B cell (primary cell): ENCODE measurements around the gene SYT13. TPM values are rescaled to one million over a fixed set of nuclear protein-coding genes. Genes with fewer than 3 reads are reported as not detected.

Source experiments
- ATAC-seq: fragments of 200-7000 bp; cut with Tn5 transposase; one replicate; pipeline ENCODE4 v1.10.0; 2021; ENCODE audit warnings: low read depth, mild to moderate bottlenecking, moderate number of reproducible peaks, moderate library complexity
- CTCF ChIA-PET: fragments of 350-600 bp; sonication (Branson Sonifier 250); formaldehyde crosslinking; loops from one replicate; lab custom pipeline; 2021; ENCODE audit warnings: antibody characterized with exemption, inconsistent platforms; lab: Charles Lee
- POLR2A ChIA-PET: fragments of 350-600 bp; sonication (Branson Sonifier 250); formaldehyde crosslinking; loops from one replicate; lab custom pipeline; 2021; ENCODE audit warnings: antibody characterized with exemption; lab: Charles Lee
- DNase-seq: peaks from one replicate; pipeline ENCODE4 v3.0.0; 2013
- H2AFZ ChIP-seq: 2 replicates; pipeline ENCODE4 v1.6.1; 2012; ENCODE audit warnings: mild to moderate bottlenecking, low read depth, low read length; ENCODE audit not compliant: insufficient read depth, poor library complexity, severe bottlenecking
- H3K27ac ChIP-seq, 2 donors: 1 replicate in 1 of 2; 2 replicates in 1 of 2; pipeline ENCODE4 v1.5.1; 2012 to 2013; ENCODE audit warnings: low read length in 2 of 2, mild to moderate bottlenecking in 2 of 2, moderate library complexity in 1 of 2
- H3K27me3 ChIP-seq, 4 experiments: fragments of 200-600 bp in 1 of 4; sonication (generic) in 1 of 4; replicated peaks in 1 of 4; 1 replicate in 2 of 4; 2 replicates in 2 of 4; pipeline versions ENCODE4 v1.6.1 to v1.7.0; 2013 to 2016; ENCODE audit warnings: low read length in 3 of 4, mild to moderate bottlenecking in 2 of 4, mixed read lengths in 1 of 4, moderate library complexity in 1 of 4; ENCODE audit not compliant: insufficient read depth in 4 of 4, control insufficient read depth in 3 of 4; ENCODE audit errors: control extremely low read depth in 1 of 4
- H3K36me3 ChIP-seq, 2 experiments: replicated peaks in 1 of 2; 1 replicate in 1 of 2; 2 replicates in 1 of 2; pipeline versions ENCODE4 v1.6.1 to v1.7.1; 2013; ENCODE audit warnings: low read length in 1 of 2; ENCODE audit not compliant: insufficient read depth in 2 of 2, control insufficient read depth in 1 of 2; ENCODE audit errors: control extremely low read depth in 1 of 2, extremely low read depth in 1 of 2
- H3K4me1 ChIP-seq, 2 donors: fragments of 200-600 bp in 1 of 2; sonication (generic) in 1 of 2; 1 replicate in 1 of 2; 2 replicates in 1 of 2; pipeline versions ENCODE4 v1.5.1 to v1.6.1; 2013 to 2017; ENCODE audit warnings: low read length in 2 of 2; ENCODE audit not compliant: control insufficient read depth in 2 of 2, insufficient read depth in 2 of 2
- H3K4me2 ChIP-seq: replicated peaks from 2 replicates; pipeline ENCODE3; 2012; ENCODE audit warnings: mild to moderate bottlenecking, low read depth, low read length; ENCODE audit not compliant: poor library complexity, severe bottlenecking
- H3K4me3 ChIP-seq, 5 experiments: fragments of 200-600 bp in 1 of 5; sonication (generic) in 1 of 5; 1 replicate in 3 of 5; 2 replicates in 2 of 5; pipeline versions ENCODE4 v1.5.1 to v1.7.0; 2011 to 2016; ENCODE audit warnings: low read length in 4 of 5, mild to moderate bottlenecking in 4 of 5, low read depth in 2 of 5, control low read depth in 1 of 5, moderate library complexity in 1 of 5; ENCODE audit not compliant: insufficient read depth in 1 of 5; ENCODE audit errors: control extremely low read depth in 1 of 5, extremely low read depth in 1 of 5
- H3K79me2 ChIP-seq: fragments of 200-600 bp; sonication (generic); one replicate; pipeline ENCODE4 v1.6.0; 2016; ENCODE audit warnings: low read length; ENCODE audit not compliant: control insufficient read depth, insufficient read depth
- H3K9ac ChIP-seq: fragments of 200-600 bp; sonication (generic); 2 replicates; pipeline ENCODE4 v1.6.1; 2017; ENCODE audit warnings: mild to moderate bottlenecking, low read length, moderate library complexity
- H3K9me3 ChIP-seq, 3 donors: one replicate each; pipeline versions ENCODE4 v1.6.1 to v1.7.1; 2013; ENCODE audit warnings: low read length in 2 of 3; ENCODE audit not compliant: control insufficient read depth in 2 of 3, insufficient read depth in 1 of 3; ENCODE audit errors: control extremely low read depth in 1 of 3
- H4K20me1 ChIP-seq: 2 replicates; pipeline ENCODE4 v1.6.0; 2012; ENCODE audit warnings: mild to moderate bottlenecking, low read length; ENCODE audit not compliant: insufficient read depth, control insufficient read depth, poor library complexity, severe bottlenecking
- H3K27ac Mint-ChIP-seq: one replicate; pipeline ENCODE4 v1.8.0; 2021; ENCODE audit warnings: mixed read lengths
- H3K27me3 Mint-ChIP-seq: one replicate; pipeline ENCODE4 v1.8.0; 2021; ENCODE audit warnings: mixed read lengths
- H3K4me1 Mint-ChIP-seq: one replicate; pipeline ENCODE4 v1.8.0; 2021; ENCODE audit warnings: mixed read lengths
- H3K4me3 Mint-ChIP-seq: one replicate; pipeline ENCODE4 v1.8.0; 2021; ENCODE audit warnings: mixed read lengths
- H3K9me3 Mint-ChIP-seq: one replicate; pipeline ENCODE4 v1.8.0; 2022; ENCODE audit warnings: mixed read lengths; ENCODE audit not compliant: insufficient read depth
- EZH2 ChIP-seq: IDR thresholded peaks from 2 replicates; pipeline ENCODE4 v1.6.1; 2012; ENCODE audit warnings: borderline replicate concordance, low read depth, mild to moderate bottlenecking, moderate library complexity, low read length; ENCODE audit not compliant: insufficient read depth, poor library complexity, severe bottlenecking
- WGBS: methylation state at CpG from one replicate; pipeline ENCODE4 v1.1.5; 2013; ENCODE audit warnings: missing lambda C conversion rate; ENCODE audit not compliant: insufficient coverage; 5-methylcytosine and 5-hydroxymethylcytosine counted together
- intact Hi-C: fragments of 100-400 bp; cut with micrococcal nuclease; formaldehyde crosslinking; loops from one replicate; pipeline ENCODE4 v1.10.0; 2022
- polyA plus RNA-seq: library from polyadenylated mRNA; depleted of rRNA; stranded (reverse); fragments of >200 nt; gene quantifications from 2 replicates; pipeline ENCODE4 v1.2.3, GENCODE V29; 2012
- total RNA-seq, 2 donors: library from RNA; stranded (reverse); fragments of 120-200 nt in 1 of 2; gene quantifications; 1 replicate in 1 of 2; 2 replicates in 1 of 2; pipeline versions ENCODE4 v1.2.3 to v1.2.4, GENCODE V29; 2013 to 2022
- TF ChIP-seq, protein P1 (sequence below): fragments of 200-600 bp; IDR thresholded peaks from one replicate; pipeline ENCODE4 v1.8.0; 2022; ENCODE audit warnings: antibody characterized with exemption, mild to moderate bottlenecking

Gene SYT13
- total and polyA plus RNA-seq, 2 donors (not counting 1 experiment from before 2014, with no cell fraction given): not detected

DNA sequence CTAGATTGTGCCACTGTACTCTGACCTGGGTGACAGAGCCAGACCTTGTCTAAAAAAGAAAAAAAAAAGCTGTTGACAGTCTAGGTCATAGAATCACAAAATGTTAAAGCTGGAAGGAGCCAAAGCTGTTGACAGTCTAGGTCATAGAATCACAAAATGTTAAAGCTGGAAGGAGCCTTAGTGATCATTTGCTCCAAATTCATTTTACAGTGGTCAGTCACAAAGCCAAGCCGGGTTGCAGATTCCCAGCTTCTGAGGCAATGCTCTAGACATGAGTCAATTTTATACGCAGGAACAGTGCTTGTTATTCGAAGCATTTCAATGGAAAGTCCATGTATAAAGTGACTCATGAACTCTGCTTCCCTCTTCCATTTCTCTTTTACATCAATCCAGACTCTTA, 47.4 kb downstream of the SYT13 start:
- Histone ChIP-seq H3K4me3 (no peak overlapping the region), H3K79me2 (no peaks in the 10 kb centered on the region), H2AFZ (no peak overlapping the region), H3K4me2 (no peak overlapping the region), H3K36me3 (no peaks in the 10 kb centered on the region), H3K27me3 (peaks cover 0 to 12% (median 5%) of the 10 kb centered on the region in 4 experiments), H3K4me1 (no peaks in the 10 kb centered on the region), H4K20me1 (no peaks in the 10 kb centered on the region), H3K27ac (no peak overlapping the region), H3K9me3 (peaks cover 0 to 3% (median 0%) of the 10 kb centered on the region in 3 donors), H3K9ac (no peak overlapping the region)
- 100% methylated on average over 1 of the region's 3 CpGs for WGBS
- H3K27ac Mint-ChIP-seq: no peak overlapping the region
- DNase-seq (no peak), ATAC-seq (no peak)
- H3K4me3 Mint-ChIP-seq: no peak overlapping the region
- intact Hi-C loops: no loop called here
- H3K4me1 Mint-ChIP-seq: no peaks in the 10 kb centered on the region
- no peaks in the 10 kb centered on the region for H3K9me3 Mint-ChIP-seq
- no peak for TF ChIP-seq EZH2
- TF ChIP-seq, protein P1, sequence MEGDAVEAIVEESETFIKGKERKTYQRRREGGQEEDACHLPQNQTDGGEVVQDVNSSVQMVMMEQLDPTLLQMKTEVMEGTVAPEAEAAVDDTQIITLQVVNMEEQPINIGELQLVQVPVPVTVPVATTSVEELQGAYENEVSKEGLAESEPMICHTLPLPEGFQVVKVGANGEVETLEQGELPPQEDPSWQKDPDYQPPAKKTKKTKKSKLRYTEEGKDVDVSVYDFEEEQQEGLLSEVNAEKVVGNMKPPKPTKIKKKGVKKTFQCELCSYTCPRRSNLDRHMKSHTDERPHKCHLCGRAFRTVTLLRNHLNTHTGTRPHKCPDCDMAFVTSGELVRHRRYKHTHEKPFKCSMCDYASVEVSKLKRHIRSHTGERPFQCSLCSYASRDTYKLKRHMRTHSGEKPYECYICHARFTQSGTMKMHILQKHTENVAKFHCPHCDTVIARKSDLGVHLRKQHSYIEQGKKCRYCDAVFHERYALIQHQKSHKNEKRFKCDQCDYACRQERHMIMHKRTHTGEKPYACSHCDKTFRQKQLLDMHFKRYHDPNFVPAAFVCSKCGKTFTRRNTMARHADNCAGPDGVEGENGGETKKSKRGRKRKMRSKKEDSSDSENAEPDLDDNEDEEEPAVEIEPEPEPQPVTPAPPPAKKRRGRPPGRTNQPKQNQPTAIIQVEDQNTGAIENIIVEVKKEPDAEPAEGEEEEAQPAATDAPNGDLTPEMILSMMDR: no peak
- H3K27me3 Mint-ChIP-seq: peaks cover 33% of the 10 kb centered on the region
- CTCF ChIA-PET: interaction anchor here (1.0 to 1.2 kb wide), 2 partner anchors 9 to 11 kb away, joined by 3 to 4 read pairs; no protein-coding TSS in a partner anchor
- POLR2A ChIA-PET: no interaction called here

DNA sequence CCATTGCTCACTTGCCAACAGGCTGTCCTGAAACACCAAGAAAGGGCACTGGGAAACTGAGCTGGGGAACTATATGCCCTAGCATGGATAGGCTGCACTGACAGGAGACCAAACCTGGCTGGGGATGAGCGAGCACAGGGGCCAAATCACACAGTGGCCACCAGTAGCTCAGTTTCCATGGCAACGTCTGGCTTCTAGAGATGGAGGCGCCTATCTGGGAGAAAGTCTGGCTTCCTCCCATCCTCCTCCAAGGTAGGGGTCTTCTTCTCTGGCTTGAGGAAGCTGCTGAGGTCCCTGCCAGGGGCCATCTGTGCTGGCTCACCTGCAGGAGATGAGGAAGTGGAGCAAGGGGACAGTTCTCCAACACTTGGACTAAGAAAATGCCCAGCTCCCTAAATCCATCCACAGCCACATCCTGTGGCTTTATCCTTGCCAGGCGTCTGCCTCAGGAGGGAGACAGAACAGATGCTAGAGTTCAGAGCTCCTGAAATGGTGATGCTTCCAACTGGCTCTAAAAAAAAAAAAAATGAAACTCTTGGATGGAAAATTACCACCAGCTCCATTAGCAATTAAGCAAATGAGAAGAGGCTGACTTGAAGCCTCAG, 48.3 kb downstream of the SYT13 start:
- Histone ChIP-seq H3K36me3 (no peaks in the 10 kb centered on the region), H3K4me1 (no peaks in the 10 kb centered on the region), H3K9ac (no peak overlapping the region), H2AFZ (no peak overlapping the region), H4K20me1 (no peaks in the 10 kb centered on the region), H3K4me2 (no peak overlapping the region), H3K27ac (no peak overlapping the region), H3K4me3 (no peak overlapping the region), H3K79me2 (no peaks in the 10 kb centered on the region), H3K27me3 (peaks cover 0 to 12% (median 5%) of the 10 kb centered on the region in 4 experiments), H3K9me3 (peaks cover 0 to 8% (median 0%) of the 10 kb centered on the region in 3 donors)
- no peak for ATAC-seq
- H3K4me1 Mint-ChIP-seq: no peaks in the 10 kb centered on the region
- 81% methylated on average over 3 of the region's 4 CpGs for WGBS
- ChIA-PET CTCF (interaction anchor here (1.2 kb wide), 1 partner anchor 8 kb away, joined by 4 read pairs; no protein-coding TSS in a partner anchor), POLR2A (no interaction called here)
- H3K4me3 Mint-ChIP-seq: no peak overlapping the region
- TF ChIP-seq, protein P1: no peak
- no peak for TF ChIP-seq EZH2
- H3K9me3 Mint-ChIP-seq: no peaks in the 10 kb centered on the region
- H3K27ac Mint-ChIP-seq: no peak overlapping the region
- H3K27me3 Mint-ChIP-seq: peaks cover 33% of the 10 kb centered on the region
- DNase-seq: no peak
- intact Hi-C loops: no loop called here
